Measurements from ENCODE around the gene ICAM5.
A peak's percentile ranks its signal among the peaks of the same experiment; 100 is the strongest.
"Not testable (repeated sequence)": the region's sequence is repeated elsewhere in the genome, so short reads cannot be mapped to it uniquely, and the experiment has no call there.

The ICAM5 gene

DNA sequence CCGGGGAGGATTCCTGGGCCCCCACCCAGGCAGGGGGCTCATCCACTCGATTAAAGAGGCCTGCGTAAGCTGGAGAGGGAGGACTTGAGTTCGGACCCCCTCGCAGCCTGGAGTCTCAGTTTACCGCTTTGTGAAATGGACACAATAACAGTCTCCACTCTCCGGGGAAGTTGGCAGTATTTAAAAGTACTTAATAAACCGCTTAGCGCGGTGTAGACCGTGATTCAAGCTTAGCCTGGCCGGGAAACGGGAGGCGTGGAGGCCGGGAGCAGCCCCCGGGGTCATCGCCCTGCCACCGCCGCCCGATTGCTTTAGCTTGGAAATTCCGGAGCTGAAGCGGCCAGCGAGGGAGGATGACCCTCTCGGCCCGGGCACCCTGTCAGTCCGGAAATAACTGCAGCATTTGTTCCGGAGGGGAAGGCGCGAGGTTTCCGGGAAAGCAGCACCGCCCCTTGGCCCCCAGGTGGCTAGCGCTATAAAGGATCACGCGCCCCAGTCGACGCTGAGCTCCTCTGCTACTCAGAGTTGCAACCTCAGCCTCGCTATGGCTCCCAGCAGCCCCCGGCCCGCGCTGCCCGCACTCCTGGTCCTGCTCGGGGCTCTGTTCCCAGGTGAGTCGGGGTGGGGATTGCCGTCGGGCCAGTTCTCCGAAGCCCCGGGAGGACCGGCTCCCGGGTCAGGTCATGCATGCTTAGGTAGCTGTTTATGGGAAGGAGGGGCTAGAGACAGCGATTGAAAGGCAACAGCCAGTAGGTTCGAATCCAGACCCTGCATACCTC is 18.9 kb upstream of the ICAM5 start, which contains the start of gene ICAM1:
Gene ICAM1, plus strand, starts transcription at position 505 of the 779 bp plus-strand sequence. Its CDS starts 40 bp downstream, at position 545.
- peak; percentile 3 for DNase-seq

GRCh38 chr19:10271543-10272086 is 18.1 kb upstream of the ICAM5 start:
- no peak for DNase-seq

GRCh38 chr19:10274589-10274988 is 15.2 kb upstream of the ICAM5 start:
- DNase-seq, result no peak

DNA sequence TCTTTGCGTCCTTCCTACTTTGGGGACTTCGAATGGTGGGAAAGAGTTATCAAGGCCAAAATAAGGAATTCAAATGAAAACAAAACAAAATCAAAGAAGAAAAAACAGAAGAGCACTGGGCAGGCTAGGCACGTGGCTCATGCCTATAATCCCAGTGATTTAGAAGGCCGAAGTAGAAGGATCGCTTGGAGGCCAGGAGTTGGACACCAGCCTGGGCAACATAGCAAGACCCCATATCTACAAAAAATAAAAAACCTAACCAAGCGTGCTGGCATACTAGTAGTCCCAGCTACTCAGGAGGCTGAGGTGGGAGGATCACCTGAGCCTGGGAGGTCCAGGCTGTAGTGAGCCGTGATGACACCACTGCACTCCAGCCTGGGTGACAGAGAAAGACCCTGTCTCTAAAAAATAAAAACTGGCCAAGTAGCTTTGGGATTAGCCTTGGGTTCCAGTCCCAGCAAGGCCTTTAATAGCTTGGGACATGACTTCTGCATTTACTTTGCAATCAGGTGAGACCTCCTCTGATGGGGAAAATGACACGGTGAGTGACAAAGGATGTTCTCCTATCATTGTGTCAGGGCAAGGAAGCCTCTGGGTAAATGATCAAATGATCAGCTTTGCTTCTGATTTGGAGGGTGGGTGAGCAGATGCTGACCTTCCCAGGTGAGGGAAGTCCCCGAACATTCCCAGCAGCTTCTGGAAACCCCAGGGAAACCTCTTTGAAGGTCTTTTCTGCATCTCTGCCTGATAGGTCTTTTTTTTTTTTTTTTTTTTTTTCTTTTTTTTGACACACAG is 11.8 kb upstream of the ICAM5 start:
- no peak for DNase-seq

GRCh38 chr19:10278935-10279334 is 10.8 kb upstream of the ICAM5 start:
- no peak for DNase-seq

GRCh38 chr19:10279737-10280442 is 9.9 kb upstream of the ICAM5 start:
- DNase-seq, result no peak

GRCh38 chr19:10282043-10282442 is 7.7 kb upstream of the ICAM5 start:
- not testable (repeated sequence) for DNase-seq

DNA sequence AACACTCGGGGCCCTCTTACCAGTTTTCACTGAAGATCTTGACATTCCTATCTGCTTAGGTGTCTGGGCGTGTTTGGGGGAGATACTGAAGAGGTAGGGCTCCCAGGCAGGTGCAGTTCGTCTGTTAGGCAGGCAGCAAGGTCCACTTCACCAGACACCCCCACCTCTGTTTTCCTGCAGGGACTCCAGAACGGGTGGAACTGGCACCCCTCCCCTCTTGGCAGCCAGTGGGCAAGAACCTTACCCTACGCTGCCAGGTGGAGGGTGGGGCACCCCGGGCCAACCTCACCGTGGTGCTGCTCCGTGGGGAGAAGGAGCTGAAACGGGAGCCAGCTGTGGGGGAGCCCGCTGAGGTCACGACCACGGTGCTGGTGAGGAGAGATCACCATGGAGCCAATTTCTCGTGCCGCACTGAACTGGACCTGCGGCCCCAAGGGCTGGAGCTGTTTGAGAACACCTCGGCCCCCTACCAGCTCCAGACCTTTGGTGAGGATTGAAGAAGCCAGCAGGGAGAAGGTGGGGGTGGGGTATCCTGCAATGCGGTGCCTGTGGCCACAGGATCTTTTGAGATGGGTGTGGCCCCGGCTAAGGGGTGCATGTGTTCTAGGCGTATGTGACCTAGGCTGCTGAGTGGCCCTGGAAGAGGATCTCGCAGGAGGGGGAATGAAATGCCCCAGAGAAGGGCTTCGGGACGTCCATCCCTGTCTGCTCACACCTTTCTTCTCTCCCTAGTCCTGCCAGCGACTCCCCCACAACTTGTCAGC is 6.3 kb upstream of the ICAM5 start:
- no peak for DNase-seq

DNA sequence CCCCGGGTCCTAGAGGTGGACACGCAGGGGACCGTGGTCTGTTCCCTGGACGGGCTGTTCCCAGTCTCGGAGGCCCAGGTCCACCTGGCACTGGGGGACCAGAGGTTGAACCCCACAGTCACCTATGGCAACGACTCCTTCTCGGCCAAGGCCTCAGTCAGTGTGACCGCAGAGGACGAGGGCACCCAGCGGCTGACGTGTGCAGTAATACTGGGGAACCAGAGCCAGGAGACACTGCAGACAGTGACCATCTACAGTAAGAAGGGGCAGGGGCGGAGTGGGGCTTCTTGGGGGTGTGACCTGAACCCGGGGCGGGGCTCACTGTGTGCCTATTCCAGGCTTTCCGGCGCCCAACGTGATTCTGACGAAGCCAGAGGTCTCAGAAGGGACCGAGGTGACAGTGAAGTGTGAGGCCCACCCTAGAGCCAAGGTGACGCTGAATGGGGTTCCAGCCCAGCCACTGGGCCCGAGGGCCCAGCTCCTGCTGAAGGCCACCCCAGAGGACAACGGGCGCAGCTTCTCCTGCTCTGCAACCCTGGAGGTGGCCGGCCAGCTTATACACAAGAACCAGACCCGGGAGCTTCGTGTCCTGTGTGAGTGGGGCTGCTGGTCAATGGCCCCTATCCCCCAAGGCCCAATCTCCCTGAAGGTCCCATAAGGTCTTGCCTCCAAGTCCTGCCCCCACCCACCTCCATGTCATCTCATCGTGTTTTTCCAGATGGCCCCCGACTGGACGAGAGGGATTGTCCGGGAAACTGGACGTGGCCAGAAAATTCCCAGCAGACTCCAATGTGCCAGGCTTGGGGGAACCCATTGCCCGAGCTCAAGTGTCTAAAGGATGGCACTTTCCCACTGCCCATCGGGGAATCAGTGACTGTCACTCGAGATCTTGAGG is 5.4 kb upstream of the ICAM5 start:
- DNase-seq, result no peak

- DNase-seq, result no peak
Observed at GRCh38 chr19:10284960-10285278, 4.8 kb upstream of the ICAM5 start.

GRCh38 chr19:10285393-10285792 is 4.4 kb upstream of the ICAM5 start:
- DNase-seq, result no peak

- DNase-seq, result no peak
Observed at GRCh38 chr19:10286803-10287737, 2.7 kb upstream of the ICAM5 start, which contains the start of gene ICAM4. ICAM4 (plus strand) TSS chr19:10286955; CDS start chr19:10287013, 58 bp downstream.

DNA sequence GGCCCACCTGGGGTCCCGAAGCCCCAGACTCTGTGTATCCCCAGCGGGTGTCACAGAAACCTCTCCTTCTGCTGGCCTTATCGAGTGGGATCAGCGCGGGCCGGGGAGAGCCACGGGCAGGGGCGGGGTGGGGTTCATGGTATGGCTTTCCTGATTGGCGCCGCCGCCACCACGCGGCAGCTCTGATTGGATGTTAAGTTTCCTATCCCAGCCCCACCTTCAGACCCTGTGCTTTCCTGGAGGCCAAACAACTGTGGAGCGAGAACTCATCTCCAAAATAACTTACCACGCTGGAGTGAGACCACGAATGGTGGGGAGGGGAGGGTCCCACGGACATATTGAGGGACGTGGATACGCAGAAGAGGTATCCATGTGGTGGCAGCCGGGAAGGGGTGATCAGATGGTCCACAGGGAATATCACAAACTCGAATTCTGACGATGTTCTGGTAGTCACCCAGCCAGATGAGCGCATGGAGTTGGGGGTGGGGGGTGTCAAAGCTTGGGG is 1.0 kb upstream of the ICAM5 start:
- peak; percentile 11 for DNase-seq

- peak; percentile 39 for DNase-seq
Observed at GRCh38 chr19:10289167-10289835, 451 bp upstream of the ICAM5 start.

GRCh38 chr19:10290357-10290875 is 664 bp downstream of the ICAM5 start:
- DNase-seq, result no peak

- DNase-seq, result no peak
Observed at GRCh38 chr19:10290876-10291553, 1.3 kb downstream of the ICAM5 start.

DNA sequence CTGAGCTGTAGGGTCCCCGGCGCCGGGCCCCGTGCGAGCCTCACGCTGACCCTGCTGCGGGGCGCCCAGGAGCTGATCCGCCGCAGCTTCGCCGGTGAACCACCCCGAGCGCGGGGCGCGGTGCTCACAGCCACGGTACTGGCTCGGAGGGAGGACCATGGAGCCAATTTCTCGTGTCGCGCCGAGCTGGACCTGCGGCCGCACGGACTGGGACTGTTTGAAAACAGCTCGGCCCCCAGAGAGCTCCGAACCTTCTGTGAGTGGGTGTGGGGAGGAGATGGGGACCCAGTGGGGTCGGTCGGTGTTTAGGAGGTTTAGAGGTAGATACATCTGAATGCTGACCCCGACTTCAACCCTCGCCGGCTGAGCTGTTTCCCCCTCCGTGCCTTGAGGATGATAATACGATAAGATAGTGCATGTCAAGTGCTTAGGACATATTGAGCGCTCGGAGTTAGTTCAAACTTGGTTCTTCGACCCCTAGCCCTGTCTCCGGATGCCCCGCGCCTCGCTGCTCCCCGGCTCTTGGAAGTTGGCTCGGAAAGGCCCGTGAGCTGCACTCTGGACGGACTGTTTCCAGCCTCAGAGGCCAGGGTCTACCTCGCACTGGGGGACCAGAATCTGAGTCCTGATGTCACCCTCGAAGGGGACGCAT is 1.9 kb downstream of the ICAM5 start:
- DNase-seq, result no peak
